Measurements from ENCODE around the gene ATG13.

ATG13 gene

GRCh38 chr11:46671958-46672315 lies 54.6 kb downstream of the ATG13 start:
- Mint-ChIP-seq H3K27ac (peak overlapping the region; percentile 93), H3K4me3 (no peak overlapping the region), H3K4me1 (ENCODE audit: low read depth) (peaks cover 71% of the 10 kb centered on the region), H3K27me3 (no peaks in the 10 kb centered on the region), H3K36me3 (ENCODE audit: low read depth) (peaks cover 80% of the 10 kb centered on the region), H3K9me3 (no peaks in the 10 kb centered on the region)
- DNase-seq, result no peak

GRCh38 chr11:46672381-46672839 lies 55.1 kb downstream of the ATG13 start:
- Mint-ChIP-seq H3K27ac (peak overlapping the region; percentile 93), H3K36me3 (ENCODE audit: low read depth) (peaks cover 80% of the 10 kb centered on the region), H3K4me3 (no peak overlapping the region), H3K9me3 (no peaks in the 10 kb centered on the region), H3K27me3 (no peaks in the 10 kb centered on the region), H3K4me1 (ENCODE audit: low read depth) (peaks cover 76% of the 10 kb centered on the region)
- no peak for DNase-seq

- H3K27ac Mint-ChIP-seq, result peak overlapping the region; percentile 89
- H3K36me3 Mint-ChIP-seq (ENCODE audit: low read depth), result peaks cover 79% of the 10 kb centered on the region
- H3K9me3 Mint-ChIP-seq, result no peaks in the 10 kb centered on the region
- no peak for DNase-seq
- H3K27me3 Mint-ChIP-seq, result no peaks in the 10 kb centered on the region
- H3K4me3 Mint-ChIP-seq, result no peak overlapping the region
- peaks cover 80% of the 10 kb centered on the region for H3K4me1 Mint-ChIP-seq (ENCODE audit: low read depth)
Observed at GRCh38 chr11:46673713-46674462, 56.5 kb downstream of the ATG13 start.

GRCh38 chr11:46674463-46675287 lies 57.3 kb downstream of the ATG13 start:
- Mint-ChIP-seq H3K4me1 (ENCODE audit: low read depth) (peaks cover 76% of the 10 kb centered on the region), H3K9me3 (no peaks in the 10 kb centered on the region), H3K4me3 (no peak overlapping the region), H3K27me3 (no peaks in the 10 kb centered on the region), H3K27ac (peak overlapping the region; percentile 89), H3K36me3 (ENCODE audit: low read depth) (peaks cover 79% of the 10 kb centered on the region)
- no peak for DNase-seq

- Mint-ChIP-seq H3K27me3 (no peaks in the 10 kb centered on the region), H3K4me1 (ENCODE audit: low read depth) (peaks cover 70% of the 10 kb centered on the region), H3K36me3 (ENCODE audit: low read depth) (peaks cover 81% of the 10 kb centered on the region), H3K9me3 (no peaks in the 10 kb centered on the region), H3K27ac (peak overlapping the region; percentile 89), H3K4me3 (no peak overlapping the region)
- no peak for DNase-seq
Observed at GRCh38 chr11:46675288-46675851, 58.0 kb downstream of the ATG13 start.

GRCh38 chr11:46675949-46676348 lies 58.6 kb downstream of the ATG13 start:
- H3K27ac Mint-ChIP-seq, result peak overlapping the region; percentile 89
- no peak for DNase-seq
- no peak overlapping the region for H3K4me3 Mint-ChIP-seq
- H3K27me3 Mint-ChIP-seq, result no peaks in the 10 kb centered on the region
- peaks cover 65% of the 10 kb centered on the region for H3K4me1 Mint-ChIP-seq (ENCODE audit: low read depth)
- no peaks in the 10 kb centered on the region for H3K9me3 Mint-ChIP-seq
- H3K36me3 Mint-ChIP-seq (ENCODE audit: low read depth), result peaks cover 82% of the 10 kb centered on the region

GRCh38 chr11:46676436-46677158 lies 59.2 kb downstream of the ATG13 start:
- H3K9me3 Mint-ChIP-seq, result no peaks in the 10 kb centered on the region
- H3K27me3 Mint-ChIP-seq, result no peaks in the 10 kb centered on the region
- peaks cover 58% of the 10 kb centered on the region for H3K4me1 Mint-ChIP-seq (ENCODE audit: low read depth)
- H3K36me3 Mint-ChIP-seq (ENCODE audit: low read depth), result peaks cover 85% of the 10 kb centered on the region
- no peak for DNase-seq
- no peak overlapping the region for H3K4me3 Mint-ChIP-seq
- peak overlapping the region; percentile 79 for H3K27ac Mint-ChIP-seq

- Mint-ChIP-seq H3K27me3 (no peaks in the 10 kb centered on the region), H3K36me3 (ENCODE audit: low read depth) (peaks cover 85% of the 10 kb centered on the region), H3K27ac (peak overlapping the region; percentile 63), H3K4me3 (no peak overlapping the region), H3K9me3 (no peaks in the 10 kb centered on the region), H3K4me1 (ENCODE audit: low read depth) (peaks cover 53% of the 10 kb centered on the region)
- no peak for DNase-seq
Observed at GRCh38 chr11:46677169-46677568, 59.8 kb downstream of the ATG13 start.

GRCh38 chr11:46677991-46678740 lies 60.8 kb downstream of the ATG13 start:
- Mint-ChIP-seq H3K27ac (peak overlapping the region; percentile 65), H3K4me3 (no peak overlapping the region), H3K4me1 (ENCODE audit: low read depth) (peaks cover 44% of the 10 kb centered on the region), H3K9me3 (no peaks in the 10 kb centered on the region), H3K36me3 (ENCODE audit: low read depth) (peaks cover 80% of the 10 kb centered on the region), H3K27me3 (no peaks in the 10 kb centered on the region)
- no peak for DNase-seq

- Mint-ChIP-seq H3K4me3 (no peak overlapping the region), H3K4me1 (ENCODE audit: low read depth) (peaks cover 38% of the 10 kb centered on the region), H3K36me3 (ENCODE audit: low read depth) (peaks cover 78% of the 10 kb centered on the region), H3K9me3 (no peaks in the 10 kb centered on the region), H3K27me3 (no peaks in the 10 kb centered on the region), H3K27ac (peak overlapping the region; percentile 31)
- DNase-seq, result no peak
Observed at GRCh38 chr11:46678741-46679130, 61.4 kb downstream of the ATG13 start.

GRCh38 chr11:46679241-46680163 lies 62.1 kb downstream of the ATG13 start:
- DNase-seq, result no peak
- no peaks in the 10 kb centered on the region for H3K9me3 Mint-ChIP-seq
- no peak overlapping the region for H3K4me3 Mint-ChIP-seq
- no peak overlapping the region for H3K27ac Mint-ChIP-seq
- peaks cover 30% of the 10 kb centered on the region for H3K4me1 Mint-ChIP-seq (ENCODE audit: low read depth)
- peaks cover 81% of the 10 kb centered on the region for H3K36me3 Mint-ChIP-seq (ENCODE audit: low read depth)
- H3K27me3 Mint-ChIP-seq, result no peaks in the 10 kb centered on the region

GRCh38 chr11:46680164-46680760 lies 62.9 kb downstream of the ATG13 start:
- Mint-ChIP-seq H3K36me3 (ENCODE audit: low read depth) (peaks cover 87% of the 10 kb centered on the region), H3K27me3 (no peaks in the 10 kb centered on the region), H3K4me3 (no peak overlapping the region), H3K9me3 (no peaks in the 10 kb centered on the region), H3K27ac (no peak overlapping the region), H3K4me1 (ENCODE audit: low read depth) (peaks cover 23% of the 10 kb centered on the region)
- no peak for DNase-seq

- no peak overlapping the region for H3K27ac Mint-ChIP-seq
- peaks cover 17% of the 10 kb centered on the region for H3K4me1 Mint-ChIP-seq (ENCODE audit: low read depth)
- no peaks in the 10 kb centered on the region for H3K9me3 Mint-ChIP-seq
- no peak overlapping the region for H3K4me3 Mint-ChIP-seq
- no peak for DNase-seq
- no peaks in the 10 kb centered on the region for H3K27me3 Mint-ChIP-seq
- H3K36me3 Mint-ChIP-seq (ENCODE audit: low read depth), result peaks cover 87% of the 10 kb centered on the region
Observed at GRCh38 chr11:46680815-46681214, 63.5 kb downstream of the ATG13 start.
